GM04503 (cell line): Measurements from ENCODE around the gene PROC.
"Not testable (repeated sequence)": the region's sequence is repeated elsewhere in the genome, so short reads cannot be mapped to it uniquely, and the experiment has no call there.

Experiments used
- DNase-seq: peaks from one replicate; pipeline ENCODE4 v3.0.0-alpha.2; 2012; ENCODE audit warnings: low read depth

Gene PROC

DNA sequence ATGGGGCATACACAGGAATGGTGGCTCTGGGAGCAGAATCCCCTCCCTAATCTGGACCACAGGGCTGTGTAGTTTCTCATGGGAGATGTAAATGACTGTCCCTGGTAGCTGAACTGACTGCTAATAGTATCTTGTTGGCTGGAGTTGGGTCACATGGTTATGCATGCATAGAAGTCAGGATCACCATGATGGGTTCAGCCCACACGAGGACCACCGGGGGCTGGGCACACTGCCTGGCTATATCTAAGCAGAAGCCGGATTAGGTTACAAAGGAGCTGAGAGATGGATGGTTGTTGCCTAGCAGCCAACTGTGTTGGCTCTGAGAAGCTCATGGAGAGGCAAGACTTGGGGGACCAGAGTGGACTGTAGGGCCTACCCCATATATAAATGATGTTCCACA lies 23.7 kb upstream of the PROC start:
- DNase-seq = no peak

DNA sequence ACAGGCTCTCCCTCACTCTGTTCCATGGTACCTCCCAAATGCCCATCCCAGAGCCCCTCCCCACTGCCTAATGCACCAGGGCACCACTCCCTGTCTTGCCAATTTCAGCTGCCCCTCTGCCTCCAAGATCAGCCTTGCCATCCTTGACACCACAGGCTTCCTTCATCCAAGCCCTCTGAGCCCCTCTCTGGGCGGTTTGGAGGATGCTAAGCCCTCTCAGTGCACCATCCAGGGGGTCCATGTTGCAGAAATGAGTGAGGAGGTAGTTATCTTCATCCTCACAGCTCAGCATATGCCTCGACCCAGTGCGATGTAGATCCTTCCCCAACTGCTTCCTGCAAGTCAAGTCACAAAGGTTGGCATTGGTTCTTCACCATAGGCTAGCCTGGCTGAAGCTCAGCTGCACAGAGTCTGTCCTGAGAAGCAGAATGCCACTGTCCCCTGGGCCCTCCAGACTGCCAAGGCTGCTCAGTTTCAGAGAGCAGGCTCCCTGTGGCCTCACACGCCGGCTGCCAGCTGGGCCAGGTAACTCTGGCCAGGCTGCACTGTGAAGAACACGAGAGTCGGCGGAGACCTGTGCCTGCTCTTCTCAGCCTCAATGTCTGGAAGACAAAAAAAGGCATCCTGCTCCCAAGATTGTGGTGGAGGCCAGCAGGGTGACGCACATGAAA lies 20.5 kb upstream of the PROC start:
- no peak for DNase-seq

GRCh38 chr2:127398239-127398590 lies 20.0 kb upstream of the PROC start:
- peak; percentile 76 for DNase-seq

- DNase-seq = no peak
Measured at GRCh38 chr2:127400533-127400896, 17.7 kb upstream of the PROC start.

- no peak for DNase-seq
Measured at GRCh38 chr2:127400897-127401756, 17.1 kb upstream of the PROC start.

DNA sequence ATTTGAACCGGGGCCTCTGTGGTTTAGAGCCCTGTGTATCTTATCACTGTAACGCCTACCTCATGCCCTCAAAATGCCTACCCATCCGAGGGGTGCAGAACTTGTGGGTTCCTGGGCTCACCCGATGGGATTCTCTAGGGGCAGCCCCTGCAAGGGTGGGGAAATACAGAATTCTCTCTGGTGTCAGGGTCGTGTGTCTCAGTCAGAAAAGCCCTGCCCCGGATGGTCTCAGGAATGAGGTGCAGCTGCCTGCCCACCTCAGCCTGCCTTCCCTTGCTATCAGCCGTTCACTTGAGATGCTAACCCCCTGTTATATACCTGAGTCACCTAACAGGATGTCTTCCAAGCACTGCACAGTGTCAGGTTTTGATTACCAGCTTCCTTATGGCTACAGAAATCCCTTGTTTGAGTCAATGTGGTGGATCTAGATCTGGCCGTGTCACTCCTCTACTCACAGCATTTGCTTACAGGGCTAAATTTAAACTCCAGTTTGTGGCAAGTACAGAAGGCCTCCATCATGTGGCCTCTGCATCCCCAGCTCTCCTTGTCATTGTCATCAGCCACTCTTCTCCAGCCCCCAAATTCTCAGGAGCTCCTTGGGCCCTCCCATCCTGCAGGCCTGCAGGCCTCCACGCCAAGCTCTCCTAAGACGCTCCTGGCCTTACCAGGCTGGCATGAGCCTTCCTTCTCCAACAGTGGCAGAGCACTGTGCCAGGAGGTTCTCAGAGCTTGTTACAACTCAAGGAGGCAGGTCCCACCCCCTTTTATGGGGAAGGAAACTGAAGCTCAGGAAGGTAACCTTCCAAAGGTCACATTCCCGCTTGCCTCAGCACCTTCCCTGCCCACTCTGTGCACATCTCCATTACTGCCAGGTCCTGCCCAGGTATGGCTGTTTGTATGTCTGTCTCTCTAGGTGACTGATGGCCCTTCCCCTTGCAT lies 16.2 kb upstream of the PROC start:
- DNase-seq = no peak

DNA sequence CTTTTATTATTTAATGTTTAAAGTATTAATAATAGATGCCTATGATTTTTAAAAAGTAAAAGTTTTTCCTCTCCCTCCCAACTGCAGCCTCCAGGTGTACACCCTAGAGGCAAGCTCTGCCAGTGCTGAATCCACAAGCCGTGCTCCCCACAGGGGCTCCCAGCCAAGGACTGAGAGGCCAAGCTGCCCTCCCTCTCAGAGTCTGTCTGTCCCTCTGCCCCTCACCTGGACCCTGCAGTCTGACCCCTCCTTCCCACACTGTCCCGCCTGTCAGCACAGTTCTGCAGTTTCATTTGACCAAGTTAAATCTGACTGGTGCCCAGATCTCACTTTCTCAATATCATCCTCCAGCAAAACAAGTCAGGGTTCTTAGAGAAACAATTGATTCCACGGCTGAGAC lies 14.8 kb upstream of the PROC start:
- DNase-seq = no peak

- no peak for DNase-seq
Measured at GRCh38 chr2:127404466-127405254, 13.6 kb upstream of the PROC start.

- DNase-seq = no peak
Measured at GRCh38 chr2:127405255-127405610, 13.0 kb upstream of the PROC start.

- DNase-seq = no peak
Measured at GRCh38 chr2:127406454-127406853, 11.8 kb upstream of the PROC start.

- no peak for DNase-seq
Measured at GRCh38 chr2:127407091-127407490, 11.1 kb upstream of the PROC start.

GRCh38 chr2:127407661-127408003 lies 10.6 kb upstream of the PROC start:
- DNase-seq = no peak

GRCh38 chr2:127408004-127408806 lies 10.0 kb upstream of the PROC start:
- DNase-seq = no peak

GRCh38 chr2:127408807-127409099 lies 9.5 kb upstream of the PROC start:
- DNase-seq = no peak

GRCh38 chr2:127409716-127410115 lies 8.5 kb upstream of the PROC start:
- DNase-seq = not testable (repeated sequence)

- DNase-seq = peak; percentile 84
Measured at GRCh38 chr2:127410871-127411652, 7.2 kb upstream of the PROC start.

DNA sequence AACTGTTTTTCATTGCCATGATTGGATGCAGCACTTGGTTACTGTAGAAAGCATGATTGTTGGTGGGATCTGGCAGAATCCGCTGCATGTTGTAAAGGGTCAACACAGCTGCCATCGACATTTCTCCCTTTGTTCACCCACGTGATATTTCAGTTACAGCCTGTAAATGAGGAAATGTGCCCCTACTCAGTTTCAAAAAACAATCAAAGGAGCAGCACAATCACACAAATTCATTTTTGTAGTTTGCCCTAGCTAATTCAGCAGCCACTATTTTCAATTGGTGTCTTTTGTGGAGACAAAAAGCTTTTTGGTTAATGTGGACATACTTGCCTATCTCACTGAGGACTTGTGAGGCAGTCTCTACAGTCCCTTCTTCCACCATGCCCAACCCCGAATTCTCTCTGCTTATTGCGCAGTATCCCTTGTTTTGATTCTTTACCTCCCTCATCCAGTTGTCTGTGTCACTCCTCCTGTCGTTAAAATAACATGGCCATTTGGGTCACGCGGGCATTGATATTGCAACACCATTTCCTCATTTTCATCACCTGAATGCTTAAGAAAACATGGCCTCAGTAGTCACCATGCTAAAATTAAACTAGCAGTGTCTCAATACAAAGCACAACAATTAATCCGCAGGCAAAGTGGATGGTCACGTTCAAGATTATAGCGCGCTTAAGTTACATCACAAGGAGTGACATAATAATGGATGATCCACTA lies 6.4 kb upstream of the PROC start:
- DNase-seq = no peak

DNA sequence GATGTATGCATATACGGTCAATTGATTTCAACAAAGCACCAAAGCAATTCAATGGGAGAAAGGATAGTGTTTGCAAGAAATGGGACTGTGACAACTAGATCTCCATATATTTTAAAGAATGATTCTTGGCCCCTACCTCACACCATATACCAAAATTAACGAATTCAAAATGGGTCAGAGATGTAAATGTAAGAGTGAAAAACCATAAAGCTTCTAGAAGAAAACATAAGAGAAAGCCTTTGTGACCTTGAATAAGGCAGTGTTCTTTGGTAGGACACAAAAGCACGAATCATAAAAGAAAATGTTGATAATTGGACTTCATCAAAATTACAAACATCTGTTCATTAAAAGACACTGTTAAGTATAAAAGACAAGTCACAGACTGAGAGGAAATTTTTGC lies 5.0 kb upstream of the PROC start:
- no peak for DNase-seq

- no peak for DNase-seq
Measured at GRCh38 chr2:127413782-127414637, 4.2 kb upstream of the PROC start.
